Ovary (tissue), 9 donors: ENCODE data around the gene TRAK2. TPM values are rescaled to one million over a fixed set of nuclear protein-coding genes. Genes with fewer than 3 reads are reported as not detected.

Source experiments
- DNase-seq, 5 donors: peaks; one replicate each; pipeline ENCODE4 v3.0.0-alpha.2; 2019 to 2020
- H3K27ac ChIP-seq, 2 donors: fragments of 200-600 bp; one replicate each; pipeline versions ENCODE4 v1.5.1 to v1.8.0; 2019 to 2022
- H3K27me3 ChIP-seq: fragments of 200-600 bp; one replicate; pipeline ENCODE4 v1.8.0; 2022
- H3K36me3 ChIP-seq: fragments of 200-600 bp; sonication (generic); one replicate; pipeline ENCODE4 v1.5.1; 2019
- H3K4me1 ChIP-seq: one replicate; pipeline ENCODE4 v1.8.1; 2013; ENCODE audit warnings: mild to moderate bottlenecking, moderate library complexity; ENCODE audit not compliant: insufficient read depth
- H3K4me3 ChIP-seq: fragments of 200-600 bp; sonication (generic); one replicate; pipeline ENCODE4 v1.5.1; 2017
- H3K9me3 ChIP-seq, 2 donors: fragments of 200-600 bp in 1 of 2; sonication (generic) in 1 of 2; one replicate each; pipeline versions ENCODE4 v1.5.1 to v1.8.1; 2013 to 2019; ENCODE audit warnings: mild to moderate bottlenecking in 1 of 2, moderate library complexity in 1 of 2
- EP300 ChIP-seq: sonication (generic); formaldehyde crosslinking; IDR thresholded peaks from one replicate; pipeline ENCODE4 v1.6.1; 2017; ENCODE audit warnings: antibody characterized with exemption
- POLR2A ChIP-seq: fragments of 450-650 bp; IDR thresholded peaks from one replicate; pipeline ENCODE4 v1.6.1; 2017; ENCODE audit warnings: antibody characterized with exemption, mild to moderate bottlenecking, moderate library complexity
- WGBS, 3 donors: extraction: QIAGEN DNeasy Blood & Tissue Kit in 1 of 3; methylation state at CpG; one replicate each; pipeline versions ENCODE4 v1.1.5 to v1.1.7; 2013 to 2017; 5-methylcytosine and 5-hydroxymethylcytosine counted together
- intact Hi-C, 4 donors: fragments of 100-400 bp; cut with DNase I; formaldehyde crosslinking; loops; one replicate each; pipeline versions ENCODE4 v1.11.0 to v1.15.1; 2022 to 2023
- polyA plus RNA-seq, 2 donors: library from polyadenylated mRNA; stranded (reverse); fragments of 200-250 nt in 1 of 2; fragments of 350-450 nt in 1 of 2; fragmentation: Illumina TruSeq in 1 of 2; extraction: RNeasy Lipid Tissue Mini Kit (QIAGEN cat#74804) in 1 of 2; gene quantifications; one replicate each; pipeline ENCODE4 v1.2.3, GENCODE V29; 2013 to 2014
- total RNA-seq, 7 donors: library from RNA; depleted of rRNA in 2 of 7; stranded (reverse); fragments of >200 nt in 2 of 7; fragmentation: NEBNext Ultra II Directional in 3 of 7; extraction: Animal tissue kit (Norgen Biotek cat#: 25700) in 3 of 7; gene quantifications; one replicate each; pipeline versions ENCODE4 v1.1.0 to v1.2.4, GENCODE V29; 2016 to 2023
- TF ChIP-seq, protein P1 (sequence below), 3 donors: fragments of 450-650 bp in 2 of 3; fragments of 200-600 bp in 1 of 3; IDR thresholded peaks; one replicate each; pipeline versions ENCODE4 v1.5.1 to v1.8.0; 2016 to 2022; ENCODE audit warnings: antibody characterized with exemption in 3 of 3, mild to moderate bottlenecking in 1 of 3
- donor health status: DM: no; HTN: no; CAD: no; lungs with moderate emphysema.
- donor health status: DM: no; HTN: no; CAD: no.
- donor health status: Bipolar disorder and iron deficiency.
- donor health status: DM: yes; HTN: yes; CAD: no.
- donor health status: DM: no; HTN: no; CAD: no.
- donor health status: DM: yes; HTN: yes; CAD: no.

TRAK2 gene
- total and polyA plus RNA-seq, 9 donors = 8.3 to 33.7 (median 20.2) TPM

DNA sequence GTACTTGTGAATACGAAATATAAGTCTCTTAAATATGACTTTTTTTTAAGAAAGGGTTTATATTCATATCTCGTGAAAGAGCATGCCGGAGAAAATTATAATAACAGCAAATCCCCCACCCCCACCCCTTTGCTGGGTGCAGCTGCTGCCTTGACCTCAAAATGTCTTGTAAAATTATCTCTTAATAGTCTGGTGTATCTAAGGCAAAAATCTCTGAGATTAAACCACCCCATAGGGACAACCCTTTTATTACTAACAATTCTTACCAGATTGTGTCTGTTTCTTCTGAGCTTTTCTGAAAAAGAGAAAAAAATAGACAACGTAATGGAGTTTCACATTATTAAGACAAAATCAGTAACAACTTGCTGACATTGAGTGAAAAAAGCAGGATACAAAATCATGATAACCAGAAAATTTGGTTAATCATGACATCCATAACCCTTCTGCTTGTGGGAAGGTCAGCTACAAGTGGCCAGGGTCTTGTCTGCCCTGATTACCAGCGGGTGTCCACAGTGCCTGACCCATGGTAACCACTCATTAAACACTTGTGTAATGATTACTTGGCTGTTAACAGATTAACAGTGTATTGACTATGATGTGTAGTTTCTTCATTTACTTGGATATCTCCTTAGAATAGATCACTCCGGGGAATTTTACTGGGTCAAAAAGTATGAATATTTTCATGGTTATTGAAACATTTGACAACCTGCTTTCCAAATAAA is 1.8 kb upstream of the TRAK2 start:
- Histone ChIP-seq H3K9me3 (no peaks in the 10 kb centered on the region), H3K27me3 (no peaks in the 10 kb centered on the region), H3K4me1 (peaks cover 5% of the 10 kb centered on the region), H3K27ac (no peak overlapping the region), H3K36me3 (no peaks in the 10 kb centered on the region), H3K4me3 (no peak overlapping the region)
- TF ChIP-seq EP300 (no peak), POLR2A (no peak)
- TF ChIP-seq, protein P1, sequence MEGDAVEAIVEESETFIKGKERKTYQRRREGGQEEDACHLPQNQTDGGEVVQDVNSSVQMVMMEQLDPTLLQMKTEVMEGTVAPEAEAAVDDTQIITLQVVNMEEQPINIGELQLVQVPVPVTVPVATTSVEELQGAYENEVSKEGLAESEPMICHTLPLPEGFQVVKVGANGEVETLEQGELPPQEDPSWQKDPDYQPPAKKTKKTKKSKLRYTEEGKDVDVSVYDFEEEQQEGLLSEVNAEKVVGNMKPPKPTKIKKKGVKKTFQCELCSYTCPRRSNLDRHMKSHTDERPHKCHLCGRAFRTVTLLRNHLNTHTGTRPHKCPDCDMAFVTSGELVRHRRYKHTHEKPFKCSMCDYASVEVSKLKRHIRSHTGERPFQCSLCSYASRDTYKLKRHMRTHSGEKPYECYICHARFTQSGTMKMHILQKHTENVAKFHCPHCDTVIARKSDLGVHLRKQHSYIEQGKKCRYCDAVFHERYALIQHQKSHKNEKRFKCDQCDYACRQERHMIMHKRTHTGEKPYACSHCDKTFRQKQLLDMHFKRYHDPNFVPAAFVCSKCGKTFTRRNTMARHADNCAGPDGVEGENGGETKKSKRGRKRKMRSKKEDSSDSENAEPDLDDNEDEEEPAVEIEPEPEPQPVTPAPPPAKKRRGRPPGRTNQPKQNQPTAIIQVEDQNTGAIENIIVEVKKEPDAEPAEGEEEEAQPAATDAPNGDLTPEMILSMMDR (IDR thresholded peaks at IDR 0.05) = no peak
- intact Hi-C loops = loop anchor here in 1 of 4 donors (5.0 kb wide), 1 partner anchor 41 kb away; no protein-coding TSS in a partner anchor
- no peak for DNase-seq
- WGBS, 3 donors = 93 to 95% (median 94%) methylated on average over 6 of the region's 6 CpGs

DNA sequence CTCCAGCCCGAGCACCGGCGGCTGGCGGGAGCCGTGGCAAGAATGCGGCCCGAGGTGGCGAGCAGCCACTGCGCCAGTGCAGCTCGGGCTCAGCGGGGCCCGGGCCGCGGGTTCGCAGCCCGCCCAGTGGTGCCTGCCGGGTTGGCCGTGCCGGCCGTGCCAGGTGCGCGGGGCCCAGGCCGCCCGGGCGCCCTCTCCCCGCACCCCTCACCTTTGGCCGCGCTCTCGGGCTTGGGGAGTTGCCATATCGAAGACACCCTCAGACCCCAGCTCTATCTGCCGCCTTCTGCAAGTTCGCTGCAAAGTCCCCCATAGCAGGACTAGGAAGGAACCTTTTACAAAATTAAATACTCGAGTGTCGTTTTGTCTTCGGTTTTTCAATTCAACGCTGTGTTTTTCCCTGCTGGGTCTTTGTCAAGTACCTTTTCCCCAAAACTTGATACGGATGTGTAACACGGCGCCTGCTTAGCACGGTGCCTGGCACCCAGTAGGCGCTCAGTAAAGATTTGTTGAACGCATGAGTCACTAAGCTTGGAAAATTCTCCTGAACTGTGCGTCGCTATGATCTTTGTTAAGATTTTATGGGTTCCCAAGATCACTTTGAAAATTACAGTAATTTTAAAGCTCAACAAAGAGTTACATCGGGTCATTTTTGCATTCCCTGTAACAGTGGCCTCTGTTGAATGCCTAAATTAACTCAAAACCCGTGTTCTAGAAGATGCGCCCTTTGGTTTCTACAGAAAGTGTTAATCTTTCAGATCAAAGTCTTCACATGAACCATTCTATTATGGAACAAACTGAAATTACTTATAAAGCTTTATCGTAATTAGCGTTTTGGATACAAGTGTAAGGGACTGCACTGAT is 1.0 kb upstream of the TRAK2 start:
- TF ChIP-seq EP300 = no peak
- no peak for TF ChIP-seq POLR2A
- TF ChIP-seq, protein P1 (IDR thresholded peaks at IDR 0.05) = no peak
- Histone ChIP-seq H3K4me3 (peak overlapping the region; percentile 77), H3K27ac (peak overlapping the region; percentile 64 to 90), H3K4me1 (peaks cover 5% of the 10 kb centered on the region), H3K27me3 (no peaks in the 10 kb centered on the region), H3K36me3 (no peaks in the 10 kb centered on the region), H3K9me3 (no peaks in the 10 kb centered on the region)
- DNase-seq = no peak
- WGBS, 3 donors = 10 to 12% (median 11%) methylated on average over 44 to 49 of the region's 49 CpGs
- intact Hi-C loops = loop anchor here in 1 of 4 donors (5.0 kb wide), 1 partner anchor 40 kb away; no protein-coding TSS in a partner anchor

DNA sequence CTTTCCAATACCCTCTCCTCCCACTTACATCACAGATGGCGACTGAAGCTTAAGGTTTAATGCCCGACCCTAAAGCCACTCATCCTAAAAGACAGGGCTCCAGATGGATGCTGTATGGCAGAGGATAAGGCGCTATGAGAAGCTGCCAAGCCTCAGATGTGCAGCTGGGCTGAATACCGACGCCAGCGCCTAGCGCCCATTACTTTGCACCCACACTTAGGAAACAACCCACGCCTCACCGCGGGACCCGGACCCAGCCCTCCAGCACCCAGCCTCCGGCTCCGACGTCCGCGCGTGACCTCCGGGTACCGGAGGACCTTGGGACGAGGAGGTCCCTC is 335 bp downstream of the TRAK2 start:
- H3K4me1 ChIP-seq = peaks cover 6% of the 10 kb centered on the region
- H3K27ac ChIP-seq = peak overlapping the region; percentile 64 to 90
- 0 to 1% (median 1%) methylated on average over 20 of the region's 20 CpGs for WGBS, 3 donors
- H3K36me3 ChIP-seq = no peaks in the 10 kb centered on the region
- intact Hi-C loops = loop anchor here in 1 of 4 donors (5.0 kb wide), 1 partner anchor 39 kb away; no protein-coding TSS in a partner anchor
- no peak for DNase-seq
- TF ChIP-seq, protein P1 (IDR thresholded peaks at IDR 0.05) = no peak
- TF ChIP-seq EP300 (no peak), POLR2A (no peak)
- H3K4me3 ChIP-seq = peak overlapping the region; percentile 77
- no peaks in the 10 kb centered on the region for H3K27me3 ChIP-seq
- no peaks in the 10 kb centered on the region for H3K9me3 ChIP-seq

DNA sequence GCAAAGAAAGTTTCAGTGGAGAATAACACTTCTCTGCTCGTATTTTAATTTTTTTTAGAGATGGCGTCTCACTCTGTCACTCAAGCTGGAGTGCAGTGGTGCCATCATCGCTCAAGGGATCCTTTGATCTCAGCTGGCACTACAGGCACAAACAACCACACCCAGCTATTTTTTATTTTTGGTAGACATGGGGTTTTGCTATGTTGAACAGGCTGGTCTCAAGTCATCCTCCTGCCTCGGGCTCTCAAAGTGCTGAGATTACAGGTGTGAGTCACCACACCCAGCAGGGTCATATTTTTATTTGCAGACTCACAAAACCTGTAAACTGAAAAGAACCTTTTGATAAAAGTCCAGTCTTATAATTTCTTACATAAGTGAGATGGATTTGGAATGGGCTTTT is 2.6 kb downstream of the TRAK2 start:
- Histone ChIP-seq H3K27me3 (no peaks in the 10 kb centered on the region), H3K9me3 (no peaks in the 10 kb centered on the region), H3K36me3 (no peaks in the 10 kb centered on the region), H3K4me1 (peaks cover 4% of the 10 kb centered on the region), H3K27ac (no peak overlapping the region), H3K4me3 (no peak overlapping the region)
- TF ChIP-seq POLR2A (no peak), EP300 (no peak)
- TF ChIP-seq, protein P1 (IDR thresholded peaks at IDR 0.05) = no peak
- intact Hi-C loops = no loop called here
- no peak for DNase-seq
- 95 to 96% (median 95%) methylated on average over 4 of the region's 4 CpGs for WGBS, 3 donors
